ENCODE measurements around the gene ITPKA. TPM values are rescaled to one million over a fixed set of nuclear protein-coding genes. Genes with fewer than 3 reads are reported as not detected.

The ITPKA gene
- total RNA-seq, 1 experiment from 2014 or later: 16.2 TPM

DNA sequence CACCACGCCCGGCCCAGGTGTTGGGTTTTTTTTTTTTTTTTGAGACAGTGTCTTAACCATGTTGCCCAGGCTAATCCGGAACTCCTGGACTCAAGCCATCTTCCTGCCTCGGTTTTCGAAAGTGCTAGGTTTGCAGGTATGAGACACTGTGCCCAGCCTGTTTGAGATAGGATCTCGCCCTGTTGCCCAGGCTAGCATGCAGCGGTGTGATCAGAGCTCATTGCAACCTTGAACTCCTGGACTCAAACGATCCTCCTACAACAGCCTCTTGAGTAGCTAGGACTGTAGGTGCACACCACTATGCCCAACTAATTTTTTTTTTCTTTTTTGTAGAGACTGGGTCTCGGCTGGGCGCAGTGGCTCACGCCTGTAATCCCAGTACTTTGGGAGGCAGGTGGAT is 20.3 kb upstream of the ITPKA start:
- TF ChIP-seq, protein P1, sequence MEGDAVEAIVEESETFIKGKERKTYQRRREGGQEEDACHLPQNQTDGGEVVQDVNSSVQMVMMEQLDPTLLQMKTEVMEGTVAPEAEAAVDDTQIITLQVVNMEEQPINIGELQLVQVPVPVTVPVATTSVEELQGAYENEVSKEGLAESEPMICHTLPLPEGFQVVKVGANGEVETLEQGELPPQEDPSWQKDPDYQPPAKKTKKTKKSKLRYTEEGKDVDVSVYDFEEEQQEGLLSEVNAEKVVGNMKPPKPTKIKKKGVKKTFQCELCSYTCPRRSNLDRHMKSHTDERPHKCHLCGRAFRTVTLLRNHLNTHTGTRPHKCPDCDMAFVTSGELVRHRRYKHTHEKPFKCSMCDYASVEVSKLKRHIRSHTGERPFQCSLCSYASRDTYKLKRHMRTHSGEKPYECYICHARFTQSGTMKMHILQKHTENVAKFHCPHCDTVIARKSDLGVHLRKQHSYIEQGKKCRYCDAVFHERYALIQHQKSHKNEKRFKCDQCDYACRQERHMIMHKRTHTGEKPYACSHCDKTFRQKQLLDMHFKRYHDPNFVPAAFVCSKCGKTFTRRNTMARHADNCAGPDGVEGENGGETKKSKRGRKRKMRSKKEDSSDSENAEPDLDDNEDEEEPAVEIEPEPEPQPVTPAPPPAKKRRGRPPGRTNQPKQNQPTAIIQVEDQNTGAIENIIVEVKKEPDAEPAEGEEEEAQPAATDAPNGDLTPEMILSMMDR (IDR thresholded peaks at IDR 0.05; ENCODE audit: insufficient read depth in 1 of 2, low read depth in 1 of 2, low read length in 1 of 2, severe bottlenecking in 1 of 2, unreplicated experiment in 1 of 2): no peak
- ChIA-PET POLR2A (no interaction called here), CTCF (no interaction called here)
- H3K4me1 ChIP-seq: no peaks in the 10 kb centered on the region
- intact Hi-C loops (cut with micrococcal nuclease; ENCODE audit: unreplicated experiment): no loop called here
- H3K36me3 ChIP-seq (ENCODE audit: control insufficient read depth, insufficient read depth, low read length): peaks cover 2% of the 10 kb centered on the region; the same call in 1 of the 2 replicates
- H3K4me3 ChIP-seq (ENCODE audit: low read depth, low read length): no peak overlapping the region
- no peak for DNase-seq
- peaks cover 78% of the 10 kb centered on the region for H3K36me3 Mint-ChIP-seq (ENCODE audit: insufficient read depth, unreplicated experiment)
- no peak overlapping the region for H3K4me3 Mint-ChIP-seq (ENCODE audit: unreplicated experiment)
- H3K9me3 Mint-ChIP-seq (ENCODE audit: unreplicated experiment): no peaks in the 10 kb centered on the region
- no peaks in the 10 kb centered on the region for H3K27me3 ChIP-seq (replicated peaks; ENCODE audit: control insufficient read depth, insufficient read depth, low read length)
- H3K4me1 Mint-ChIP-seq (ENCODE audit: low read depth, unreplicated experiment): no peaks in the 10 kb centered on the region
- H3K27me3 Mint-ChIP-seq (ENCODE audit: insufficient read depth, unreplicated experiment): no peaks in the 10 kb centered on the region
- H3K9me3 ChIP-seq: no peaks in the 10 kb centered on the region
- no peak overlapping the region for H3K27ac Mint-ChIP-seq (ENCODE audit: unreplicated experiment)
- BruUV-seq (replicated peaks): no TSS peak

DNA sequence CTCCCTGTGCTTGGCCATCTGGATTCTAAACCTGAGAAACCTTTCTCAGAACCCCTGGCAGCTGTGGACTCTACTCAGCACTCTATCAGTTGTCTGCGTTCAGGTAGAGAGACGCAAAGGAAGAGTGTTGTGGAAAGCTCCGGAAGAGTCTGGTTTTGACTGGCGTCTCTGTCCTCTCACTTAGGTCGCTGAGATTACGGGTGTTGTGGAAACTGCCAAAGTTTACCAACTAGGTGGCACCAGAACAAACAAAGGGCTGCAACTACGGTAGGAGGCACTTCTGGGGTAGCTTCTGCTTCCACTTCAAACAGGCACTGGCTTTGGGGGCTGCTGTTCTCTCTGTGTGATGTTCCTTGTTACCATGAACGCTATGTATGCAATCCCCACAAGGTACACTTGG is 19.2 kb upstream of the ITPKA start:
- Mint-ChIP-seq H3K9me3 (ENCODE audit: unreplicated experiment) (no peaks in the 10 kb centered on the region), H3K4me1 (ENCODE audit: low read depth, unreplicated experiment) (no peaks in the 10 kb centered on the region), H3K36me3 (ENCODE audit: insufficient read depth, unreplicated experiment) (peaks cover 78% of the 10 kb centered on the region), H3K4me3 (ENCODE audit: unreplicated experiment) (no peak overlapping the region), H3K27me3 (ENCODE audit: insufficient read depth, unreplicated experiment) (no peaks in the 10 kb centered on the region), H3K27ac (ENCODE audit: unreplicated experiment) (no peak overlapping the region)
- no peak overlapping the region for H3K4me3 ChIP-seq (ENCODE audit: low read depth, low read length)
- BruUV-seq (replicated peaks): no TSS peak
- ChIA-PET CTCF (no interaction called here), POLR2A (no interaction called here)
- DNase-seq: no peak
- H3K27me3 ChIP-seq (replicated peaks; ENCODE audit: control insufficient read depth, insufficient read depth, low read length): no peaks in the 10 kb centered on the region
- intact Hi-C loops (cut with micrococcal nuclease; ENCODE audit: unreplicated experiment): no loop called here
- TF ChIP-seq, protein P1 (IDR thresholded peaks at IDR 0.05; ENCODE audit: insufficient read depth in 1 of 2, low read depth in 1 of 2, low read length in 1 of 2, severe bottlenecking in 1 of 2, unreplicated experiment in 1 of 2): no peak
- no peaks in the 10 kb centered on the region for H3K9me3 ChIP-seq
- H3K4me1 ChIP-seq: peaks cover 3% of the 10 kb centered on the region; the same call in 1 of the 2 replicates
- peaks cover 2% of the 10 kb centered on the region; the same call in 1 of the 2 replicates for H3K36me3 ChIP-seq (ENCODE audit: control insufficient read depth, insufficient read depth, low read length)

DNA sequence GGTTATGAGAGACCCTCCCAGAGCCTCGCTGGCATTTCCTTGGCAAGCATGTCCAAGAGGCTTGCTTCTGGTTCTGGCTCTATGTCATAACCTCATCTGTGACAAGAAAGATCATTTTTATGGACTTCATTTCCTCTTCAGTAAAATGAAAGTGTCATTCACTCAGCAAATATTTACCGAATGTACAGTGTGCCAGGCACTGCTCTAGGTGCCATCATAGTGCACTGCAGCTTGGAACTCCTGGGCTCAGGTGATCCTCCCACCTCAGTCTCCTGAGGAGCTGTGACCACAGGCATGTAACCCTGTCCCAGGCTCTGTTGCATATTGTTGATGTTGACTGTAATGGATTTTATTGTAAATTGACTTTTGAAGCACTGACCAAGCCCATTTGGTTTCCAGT is 18.7 kb upstream of the ITPKA start:
- TF ChIP-seq, protein P1 (IDR thresholded peaks at IDR 0.05; ENCODE audit: insufficient read depth in 1 of 2, low read depth in 1 of 2, low read length in 1 of 2, severe bottlenecking in 1 of 2, unreplicated experiment in 1 of 2): no peak
- intact Hi-C loops (cut with micrococcal nuclease; ENCODE audit: unreplicated experiment): no loop called here
- POLR2A ChIA-PET: no interaction called here
- BruUV-seq (replicated peaks): no TSS peak
- H3K36me3 Mint-ChIP-seq (ENCODE audit: insufficient read depth, unreplicated experiment): peaks cover 78% of the 10 kb centered on the region
- DNase-seq: no peak
- CTCF ChIA-PET: interaction anchor here (1.6 kb wide), 1 partner anchor 9 kb away, joined by 4 read pairs; no protein-coding TSS in a partner anchor
- Histone ChIP-seq H3K4me3 (ENCODE audit: low read depth, low read length) (no peak overlapping the region), H3K9me3 (no peaks in the 10 kb centered on the region), H3K4me1 (peaks cover 4% of the 10 kb centered on the region), H3K27me3 (replicated peaks; ENCODE audit: control insufficient read depth, insufficient read depth, low read length) (no peaks in the 10 kb centered on the region), H3K36me3 (ENCODE audit: control insufficient read depth, insufficient read depth, low read length) (peaks cover 2% of the 10 kb centered on the region; the same call in 1 of the 2 replicates)
- H3K27ac Mint-ChIP-seq (ENCODE audit: unreplicated experiment): no peak overlapping the region
- no peaks in the 10 kb centered on the region for H3K27me3 Mint-ChIP-seq (ENCODE audit: insufficient read depth, unreplicated experiment)
- H3K9me3 Mint-ChIP-seq (ENCODE audit: unreplicated experiment): no peaks in the 10 kb centered on the region
- H3K4me3 Mint-ChIP-seq (ENCODE audit: unreplicated experiment): no peak overlapping the region
- H3K4me1 Mint-ChIP-seq (ENCODE audit: low read depth, unreplicated experiment): no peaks in the 10 kb centered on the region
